H1 (cell line): ENCODE results near the gene CD244.

Source experiments
- MAX ChIP-seq: IDR thresholded peaks from 2 replicates; pipeline ENCODE4 v1.6.1; 2012; ENCODE audit warnings: inconsistent platforms
- POLR2AphosphoS5 ChIP-seq: IDR thresholded peaks from 2 replicates; pipeline ENCODE4 v1.6.1; 2011; ENCODE audit warnings: low read depth, low read length

GRCh38 chr1:160789051-160789701 lies 73.5 kb downstream of the CD244 start:
- TF ChIP-seq POLR2AphosphoS5, result no peak
- no peak for TF ChIP-seq MAX
